Chondrocyte (in vitro differentiated cells): Measurements from ENCODE around the gene SPEF1. TPM values are rescaled to one million over a fixed set of nuclear protein-coding genes. Genes with fewer than 3 reads are reported as not detected.

Source experiments
- DNase-seq: peaks from one replicate; pipeline ENCODE4 v3.0.0; 2021; ENCODE audit warnings: mixed read lengths, low spot score
- H3K27ac Mint-ChIP-seq: one replicate; pipeline ENCODE4 v1.8.0; 2021; ENCODE audit warnings: mild to moderate bottlenecking, moderate library complexity, mixed read lengths; ENCODE audit not compliant: unreplicated experiment
- H3K27me3 Mint-ChIP-seq: 2 replicates; pipeline ENCODE4 v1.8.0; 2021; ENCODE audit warnings: low read depth, mixed read lengths
- H3K36me3 Mint-ChIP-seq: 2 replicates; pipeline ENCODE4 v1.8.0; 2021; ENCODE audit warnings: low read depth, mixed read lengths
- H3K4me1 Mint-ChIP-seq: 2 replicates; pipeline ENCODE4 v1.8.0; 2021; ENCODE audit warnings: low read depth, mild to moderate bottlenecking, mixed read lengths
- H3K4me3 Mint-ChIP-seq: one replicate; pipeline ENCODE4 v1.8.0; 2021; ENCODE audit warnings: mild to moderate bottlenecking, moderate library complexity, mixed read lengths; ENCODE audit not compliant: unreplicated experiment
- H3K9me3 Mint-ChIP-seq: 2 replicates; pipeline ENCODE4 v1.8.0; 2021; ENCODE audit warnings: low read depth, mixed read lengths
- CTCF ChIP-seq: fragments of 200-600 bp; sonication (generic); IDR thresholded peaks from 2 replicates; pipeline ENCODE4 v1.5.0; 2021; ENCODE audit warnings: antibody characterized with exemption, mild to moderate bottlenecking, moderate library complexity
- total RNA-seq: library from RNA; stranded (reverse); gene quantifications from 3 replicates; pipeline ENCODE4 v1.2.1, GENCODE V29; 2021

SPEF1 gene
- total RNA-seq, 1 donor from 2014 or later = 0.12 TPM

- H3K27ac Mint-ChIP-seq = no peak overlapping the region
- DNase-seq = no peak
- no peak for TF ChIP-seq CTCF
- H3K27me3 Mint-ChIP-seq = no peaks in the 10 kb centered on the region
- H3K4me1 Mint-ChIP-seq = peaks cover 2% of the 10 kb centered on the region
- peaks cover 5% of the 10 kb centered on the region for H3K36me3 Mint-ChIP-seq
- no peaks in the 10 kb centered on the region for H3K9me3 Mint-ChIP-seq
- no peak overlapping the region for H3K4me3 Mint-ChIP-seq
Observed at GRCh38 chr20:3760655-3761348, 20.4 kb downstream of the SPEF1 start.

GRCh38 chr20:3759884-3760283 lies 21.4 kb downstream of the SPEF1 start:
- no peak overlapping the region for H3K4me3 Mint-ChIP-seq

GRCh38 chr20:3759316-3759823 lies 21.9 kb downstream of the SPEF1 start:
- Mint-ChIP-seq H3K27ac (no peak overlapping the region), H3K4me3 (no peak overlapping the region), H3K27me3 (no peaks in the 10 kb centered on the region), H3K36me3 (peaks cover 5% of the 10 kb centered on the region), H3K4me1 (peaks cover 2% of the 10 kb centered on the region), H3K9me3 (no peaks in the 10 kb centered on the region)
- DNase-seq = no peak
- no peak for TF ChIP-seq CTCF

More at GRCh38 chr20:3759884-3760283, 21.4 kb downstream of the SPEF1 start:
- no peak overlapping the region for H3K27ac Mint-ChIP-seq
- peaks cover 5% of the 10 kb centered on the region for H3K36me3 Mint-ChIP-seq
- no peak for DNase-seq
- H3K9me3 Mint-ChIP-seq = no peaks in the 10 kb centered on the region
- TF ChIP-seq CTCF = no peak
- H3K27me3 Mint-ChIP-seq = no peaks in the 10 kb centered on the region
- peaks cover 2% of the 10 kb centered on the region for H3K4me1 Mint-ChIP-seq

GRCh38 chr20:3758566-3758965 lies 22.7 kb downstream of the SPEF1 start:
- Mint-ChIP-seq H3K4me1 (peaks cover 2% of the 10 kb centered on the region), H3K27me3 (no peaks in the 10 kb centered on the region), H3K9me3 (no peaks in the 10 kb centered on the region), H3K27ac (no peak overlapping the region), H3K4me3 (no peak overlapping the region), H3K36me3 (peaks cover 5% of the 10 kb centered on the region)
- DNase-seq = no peak
- TF ChIP-seq CTCF = no peak

- no peaks in the 10 kb centered on the region for H3K27me3 Mint-ChIP-seq
Observed at GRCh38 chr20:3757268-3757667, 24.0 kb downstream of the SPEF1 start.

More at GRCh38 chr20:3757268-3757667, 24.0 kb downstream of the SPEF1 start:
- no peaks in the 10 kb centered on the region for H3K9me3 Mint-ChIP-seq
- peaks cover 5% of the 10 kb centered on the region for H3K36me3 Mint-ChIP-seq
- no peak overlapping the region for H3K4me3 Mint-ChIP-seq
- TF ChIP-seq CTCF = no peak
- DNase-seq = no peak
- peaks cover 2% of the 10 kb centered on the region for H3K4me1 Mint-ChIP-seq
- H3K27ac Mint-ChIP-seq = no peak overlapping the region
